Hematopoietic multipotent progenitor cell treated with erythropoietin and hydrocortisone succinate and interleukin-3 and kit ligand, for 17 days (in vitro differentiated cells): ENCODE data around the gene GAPVD1.

Experiments used
- DNase-seq: peaks from one replicate; pipeline ENCODE4 v3.0.0-alpha.2; 2015; ENCODE audit warnings: low spot score

Gene GAPVD1

GRCh38 chr9:125405938-125406809, 144.5 kb downstream of the GAPVD1 start:
- DNase-seq = no peak

GRCh38 chr9:125406810-125407087, 145.1 kb downstream of the GAPVD1 start:
- DNase-seq = no peak

- no peak for DNase-seq
These were observed 145.9 kb downstream of the GAPVD1 start for GRCh38 chr9:125407432-125407973.

DNA sequence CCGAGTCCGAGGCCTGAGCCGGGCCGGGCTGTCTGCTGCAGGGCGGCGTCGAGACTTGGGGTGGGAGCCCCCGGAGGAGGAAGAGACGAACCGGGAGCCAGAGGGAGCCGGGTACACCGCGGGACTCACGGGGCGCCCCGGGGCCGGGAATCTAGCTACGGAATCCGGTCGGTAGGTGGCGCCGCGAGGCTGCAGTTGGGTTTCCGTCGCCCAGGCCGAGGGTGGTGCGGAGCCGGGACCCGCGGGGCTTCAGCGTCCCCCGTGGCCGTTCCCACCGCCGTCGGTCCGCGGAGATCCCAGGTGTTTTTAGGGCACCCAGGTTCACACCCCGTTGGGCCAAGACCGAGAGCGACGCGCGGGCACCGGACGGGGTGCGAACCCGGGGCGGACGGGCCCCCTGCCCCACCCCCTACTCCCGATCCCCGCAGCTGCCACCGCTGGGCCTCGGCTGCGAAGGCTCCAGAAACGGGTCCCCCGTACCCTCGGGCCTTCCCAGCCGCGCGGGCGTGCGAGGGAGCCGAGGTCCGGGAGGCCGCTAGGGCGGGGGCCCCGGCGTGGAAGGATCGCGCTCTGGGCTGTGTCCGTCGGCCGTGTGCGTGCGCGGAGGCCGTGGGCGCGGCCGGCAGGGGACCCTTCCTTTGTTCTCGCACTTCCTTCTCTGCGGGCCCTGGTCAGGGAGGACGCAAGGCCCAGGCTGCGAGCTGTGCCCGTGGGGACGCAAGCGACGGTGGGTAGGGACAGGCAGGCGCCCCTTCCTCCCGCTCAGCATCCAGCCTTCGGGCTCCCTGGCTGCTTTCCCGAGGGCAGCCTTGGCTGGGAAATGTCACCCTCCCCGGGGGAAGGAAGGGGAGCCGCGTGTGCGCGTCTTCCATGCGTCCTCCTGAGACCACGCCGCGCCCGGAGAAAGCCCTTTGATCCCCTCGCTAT, 146.6 kb downstream of the GAPVD1 start:
- DNase-seq = peak; percentile 61

DNA sequence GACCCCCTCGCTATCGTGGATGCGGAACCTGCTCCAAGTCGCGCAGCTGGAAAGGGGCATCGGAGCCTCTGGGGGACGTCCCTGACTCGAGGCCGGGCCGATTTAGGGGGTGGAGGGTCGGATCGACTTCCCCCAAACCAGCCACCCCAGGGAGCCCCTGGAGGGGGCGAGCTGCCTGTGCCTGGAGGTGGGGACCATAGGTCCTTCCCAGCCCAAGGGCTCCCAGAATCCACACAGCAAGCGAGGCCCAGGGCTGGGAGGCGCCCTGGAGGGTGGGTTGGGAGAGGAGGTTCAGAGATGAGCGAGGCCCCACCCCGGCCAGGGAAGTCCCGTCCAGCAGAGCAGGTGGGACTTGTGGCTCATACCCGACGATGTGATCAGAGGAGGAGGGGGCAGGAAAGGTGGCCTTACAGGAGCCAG, 147.6 kb downstream of the GAPVD1 start:
- DNase-seq = no peak

DNA sequence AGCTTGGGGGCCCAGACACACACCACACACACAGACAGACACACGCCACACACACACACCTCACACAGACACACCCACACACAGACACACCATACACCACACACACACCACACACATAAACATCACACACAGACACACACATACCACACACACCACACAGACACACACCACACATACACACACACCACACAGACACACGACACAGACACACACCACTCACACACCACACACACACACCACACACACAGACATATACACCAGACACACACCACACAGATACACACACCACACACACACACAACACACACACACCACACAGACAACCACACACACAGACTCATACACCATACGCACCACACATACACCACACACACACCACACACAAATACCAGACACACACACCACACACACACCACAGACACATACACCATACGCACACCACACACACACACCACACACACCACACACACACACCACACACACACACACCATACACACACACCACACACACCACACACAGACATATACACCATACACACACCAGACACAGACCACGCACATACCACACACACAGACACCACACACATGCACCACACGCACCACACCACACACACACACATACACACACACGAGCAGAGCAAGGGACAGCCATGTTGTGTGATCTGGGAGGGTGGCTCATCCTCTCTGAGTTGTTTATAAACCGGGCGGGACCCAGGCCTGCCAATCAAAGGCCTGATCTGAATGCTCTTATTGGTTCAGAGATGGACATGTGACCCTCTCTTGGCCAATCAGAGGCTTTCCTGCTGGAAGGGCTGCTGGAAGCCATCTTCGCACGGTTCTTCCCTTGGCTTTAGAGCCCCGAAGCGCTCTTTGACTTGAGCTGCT, 148.3 kb downstream of the GAPVD1 start:
- peak; percentile 36 for DNase-seq

- no peak for DNase-seq
These were observed 148.9 kb downstream of the GAPVD1 start for GRCh38 chr9:125410522-125410894.

DNA sequence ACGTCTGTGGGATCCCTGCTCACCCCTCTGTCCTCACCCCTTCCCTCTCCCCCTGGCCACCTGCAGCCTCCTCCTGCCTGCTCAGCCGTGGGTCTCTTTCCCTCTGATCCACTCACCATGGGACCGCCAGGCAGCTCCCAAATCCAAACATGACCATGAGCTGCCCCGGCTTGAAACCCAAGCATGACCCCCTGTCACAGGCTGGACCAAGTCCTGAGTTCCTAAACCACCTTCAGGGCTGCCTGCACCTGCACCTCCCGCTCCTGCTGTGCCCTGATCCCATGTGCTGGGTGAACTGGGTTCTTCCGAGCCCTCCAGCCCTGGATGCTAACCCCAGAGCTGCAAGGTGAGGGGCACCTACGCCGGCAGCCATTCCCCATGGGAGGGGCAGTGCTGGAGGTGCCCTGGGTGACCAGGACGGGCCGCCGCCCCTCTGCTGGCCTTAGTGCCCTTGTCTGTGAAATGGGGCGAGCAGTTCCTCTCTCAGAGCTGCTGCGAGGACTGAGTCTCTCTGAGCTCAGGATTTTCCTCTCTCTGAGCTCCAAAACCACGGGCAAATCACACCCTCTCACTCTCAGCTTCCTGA, 149.6 kb downstream of the GAPVD1 start:
- DNase-seq = no peak

GRCh38 chr9:125412166-125412565, 150.5 kb downstream of the GAPVD1 start:
- DNase-seq = no peak

GRCh38 chr9:125413579-125413978, 152.0 kb downstream of the GAPVD1 start:
- no peak for DNase-seq

GRCh38 chr9:125415583-125416460, 154.2 kb downstream of the GAPVD1 start:
- DNase-seq = no peak

- DNase-seq = no peak
These were observed 154.9 kb downstream of the GAPVD1 start for GRCh38 chr9:125416517-125416916.
